ENCODE results near the gene MFSD6. TPM values are rescaled to one million over a fixed set of nuclear protein-coding genes. Genes with fewer than 3 reads are reported as not detected.
A peak's percentile ranks its signal among the peaks of the same experiment; 100 is the strongest.

Gene MFSD6
- total RNA-seq, 1 donor from 2014 or later, result 0.37 TPM

GRCh38 chr2:190532581-190532980 is 124.4 kb downstream of the MFSD6 start:
- no peaks in the 10 kb centered on the region for H3K27me3 Mint-ChIP-seq (ENCODE audit: insufficient read depth, low read depth)
- Histone ChIP-seq H3K4me3 (no peak overlapping the region), H3K27ac (no peak overlapping the region), H3K79me2 (ENCODE audit: low read depth) (no peaks in the 10 kb centered on the region), H3K4me1 (peaks cover 27% of the 10 kb centered on the region), H3F3A (ENCODE audit: low read depth) (peaks cover 42% of the 10 kb centered on the region), H3K9ac (no peak overlapping the region), H2AFZ (replicated peaks) (no peak overlapping the region), H3K9me3 (ENCODE audit: low read depth) (no peaks in the 10 kb centered on the region), H4K20me1 (ENCODE audit: low read depth) (no peaks in the 10 kb centered on the region), H3K4me2 (no peak overlapping the region), H3K27me3 (no peaks in the 10 kb centered on the region), H3K36me3 (no peaks in the 10 kb centered on the region)
- H3K9me3 Mint-ChIP-seq, result peaks cover 9% of the 10 kb centered on the region
- H3K36me3 Mint-ChIP-seq, result peaks cover 8% of the 10 kb centered on the region
- H3K4me3 Mint-ChIP-seq, result no peak overlapping the region
- TF ChIP-seq EZH2phosphoT487 (IDR thresholded peaks at IDR 0.05) (no peak), CTCF (IDR thresholded peaks at IDR 0.05) (no peak), EZH2 (IDR thresholded peaks at IDR 0.05) (no peak)
- DNase-seq (ENCODE audit: low spot score), result no peak
- no peak overlapping the region for H3K27ac Mint-ChIP-seq
- peaks cover 24% of the 10 kb centered on the region for H3K4me1 Mint-ChIP-seq

- Mint-ChIP-seq H3K27ac (peak overlapping the region; percentile 98), H3K36me3 (peaks cover 8% of the 10 kb centered on the region), H3K4me3 (peak overlapping the region; percentile 91), H3K9me3 (peaks cover 14% of the 10 kb centered on the region), H3K4me1 (peaks cover 24% of the 10 kb centered on the region), H3K27me3 (ENCODE audit: insufficient read depth, low read depth) (no peaks in the 10 kb centered on the region)
- Histone ChIP-seq H3K9ac (no peak overlapping the region), H4K20me1 (ENCODE audit: low read depth) (no peaks in the 10 kb centered on the region), H3K9me3 (ENCODE audit: low read depth) (no peaks in the 10 kb centered on the region), H3K36me3 (no peaks in the 10 kb centered on the region), H3K27me3 (no peaks in the 10 kb centered on the region), H3K4me2 (peak overlapping the region; percentile 86), H3K79me2 (ENCODE audit: low read depth) (no peaks in the 10 kb centered on the region), H3F3A (ENCODE audit: low read depth) (peaks cover 42% of the 10 kb centered on the region), H2AFZ (replicated peaks) (peak overlapping the region; percentile 94), H3K4me1 (peaks cover 27% of the 10 kb centered on the region), H3K27ac (no peak overlapping the region), H3K4me3 (peak overlapping the region; percentile 62)
- no peak for DNase-seq (ENCODE audit: low spot score)
- TF ChIP-seq EZH2 (IDR thresholded peaks at IDR 0.05) (no peak), CTCF (IDR thresholded peaks at IDR 0.05) (no peak), EZH2phosphoT487 (IDR thresholded peaks at IDR 0.05) (no peak)
Measured at GRCh38 chr2:190533175-190533967, 125.2 kb downstream of the MFSD6 start.

GRCh38 chr2:190533968-190534309 is 125.8 kb downstream of the MFSD6 start:
- no peaks in the 10 kb centered on the region for H3K27me3 Mint-ChIP-seq (ENCODE audit: insufficient read depth, low read depth)
- Histone ChIP-seq H3K36me3 (no peaks in the 10 kb centered on the region), H3K27me3 (no peaks in the 10 kb centered on the region), H3K27ac (peak overlapping the region; percentile 86), H3K79me2 (ENCODE audit: low read depth) (no peaks in the 10 kb centered on the region), H3K4me1 (peaks cover 27% of the 10 kb centered on the region), H3K9ac (no peak overlapping the region), H2AFZ (replicated peaks) (peak overlapping the region; percentile 94), H3F3A (ENCODE audit: low read depth) (peaks cover 42% of the 10 kb centered on the region), H4K20me1 (ENCODE audit: low read depth) (no peaks in the 10 kb centered on the region), H3K4me2 (peak overlapping the region; percentile 86), H3K4me3 (peak overlapping the region; percentile 62), H3K9me3 (ENCODE audit: low read depth) (peaks cover 4% of the 10 kb centered on the region)
- peak overlapping the region; percentile 91 for H3K4me3 Mint-ChIP-seq
- peak overlapping the region; percentile 98 for H3K27ac Mint-ChIP-seq
- peaks cover 20% of the 10 kb centered on the region for H3K9me3 Mint-ChIP-seq
- TF ChIP-seq EZH2phosphoT487 (IDR thresholded peaks at IDR 0.05) (no peak), EZH2 (IDR thresholded peaks at IDR 0.05) (no peak), CTCF (IDR thresholded peaks at IDR 0.05) (no peak)
- no peak for DNase-seq (ENCODE audit: low spot score)
- H3K4me1 Mint-ChIP-seq, result peaks cover 24% of the 10 kb centered on the region
- H3K36me3 Mint-ChIP-seq, result peaks cover 11% of the 10 kb centered on the region
